Trophoblast cell (in vitro differentiated cells and primary cell): ENCODE measurements around the gene ABHD12B.
A peak's percentile ranks its signal among the peaks of the same experiment; 100 is the strongest.

Experiments
- DNase-seq, 2 donors: peaks; one replicate each; pipeline ENCODE4 v3.0.0-alpha.2; 2016
- H2AFZ ChIP-seq: 2 replicates; pipeline ENCODE4 v1.6.1; 2013; ENCODE audit warnings: low read length, moderate library complexity, mild to moderate bottlenecking; ENCODE audit not compliant: insufficient read depth, poor library complexity
- H2AK5ac ChIP-seq: 2 replicates; pipeline ENCODE4 v1.6.1; 2013; ENCODE audit warnings: mild to moderate bottlenecking, low read length
- H2BK120ac ChIP-seq: 2 replicates; pipeline ENCODE4 v1.6.1; 2013; ENCODE audit warnings: low read length, mild to moderate bottlenecking, moderate library complexity; ENCODE audit not compliant: insufficient read depth, poor library complexity
- H2BK12ac ChIP-seq: 2 replicates; pipeline ENCODE4 v1.6.1; 2013; ENCODE audit warnings: mild to moderate bottlenecking, low read length, moderate library complexity
- H2BK5ac ChIP-seq: 2 replicates; pipeline ENCODE4 v1.6.1; 2013; ENCODE audit warnings: low read length, low read depth, moderate library complexity, mild to moderate bottlenecking; ENCODE audit not compliant: poor library complexity
- H3K14ac ChIP-seq: 2 replicates; pipeline ENCODE4 v1.6.1; 2013; ENCODE audit warnings: mild to moderate bottlenecking, low read length
- H3K18ac ChIP-seq: 2 replicates; pipeline ENCODE4 v1.6.1; 2013; ENCODE audit warnings: mild to moderate bottlenecking, low read length
- H3K23ac ChIP-seq: 2 replicates; pipeline ENCODE4 v1.6.1; 2013; ENCODE audit warnings: low read length
- H3K27ac ChIP-seq: 2 replicates; pipeline ENCODE4 v1.5.1; 2013; ENCODE audit warnings: low read depth, mild to moderate bottlenecking, inconsistent platforms, low read length, moderate library complexity
- H3K27me3 ChIP-seq: 2 replicates; pipeline ENCODE4 v1.6.1; 2013; ENCODE audit warnings: inconsistent platforms, mild to moderate bottlenecking, low read length, moderate library complexity; ENCODE audit not compliant: insufficient read depth
- H3K36me3 ChIP-seq, 2 experiments: 1 replicate in 1 of 2; 2 replicates in 1 of 2; pipeline ENCODE4 v1.6.1; 2013; ENCODE audit warnings: low read length in 2 of 2, mild to moderate bottlenecking in 2 of 2, moderate library complexity in 1 of 2; ENCODE audit not compliant: insufficient read depth in 2 of 2, control insufficient read depth in 1 of 2
- H3K4ac ChIP-seq: 2 replicates; pipeline ENCODE4 v1.6.1; 2013; ENCODE audit warnings: low read depth, mild to moderate bottlenecking, low read length, moderate library complexity
- H3K4me1 ChIP-seq, 2 experiments: 1 replicate in 1 of 2; 2 replicates in 1 of 2; pipeline ENCODE4 v1.6.1; 2013; ENCODE audit warnings: low read length in 2 of 2, mild to moderate bottlenecking in 2 of 2, moderate library complexity in 1 of 2; ENCODE audit not compliant: insufficient read depth in 2 of 2, control insufficient read depth in 1 of 2
- H3K4me2 ChIP-seq: 2 replicates; pipeline ENCODE4 v1.6.1; 2013; ENCODE audit warnings: inconsistent platforms, mild to moderate bottlenecking, low read length, moderate library complexity
- H3K4me3 ChIP-seq: 2 replicates; pipeline ENCODE4 v1.5.1; 2013; ENCODE audit warnings: mild to moderate bottlenecking, low read depth, low read length, inconsistent platforms
- H3K79me1 ChIP-seq: one replicate; pipeline ENCODE4 v1.6.1; 2013; ENCODE audit warnings: low read length
- H3K79me2 ChIP-seq: 2 replicates; pipeline ENCODE4 v1.6.1; 2013; ENCODE audit warnings: low read length, mild to moderate bottlenecking; ENCODE audit not compliant: control insufficient read depth, insufficient read depth, poor library complexity
- H3K9ac ChIP-seq: 2 replicates; pipeline ENCODE4 v1.6.1; 2013; ENCODE audit warnings: mild to moderate bottlenecking, low read length
- H3K9me3 ChIP-seq: 2 replicates; pipeline ENCODE4 v1.6.1; 2013; ENCODE audit warnings: low read depth, mild to moderate bottlenecking, control low read depth, inconsistent platforms, low read length; ENCODE audit not compliant: insufficient read depth
- H4K12ac ChIP-seq: 2 replicates; pipeline ENCODE4 v1.6.1; 2013; ENCODE audit warnings: low read depth, mild to moderate bottlenecking, low read length, moderate library complexity
- H4K8ac ChIP-seq: 2 replicates; pipeline ENCODE4 v1.6.1; 2013; ENCODE audit warnings: low read depth, mild to moderate bottlenecking, low read length, moderate library complexity
- H4K91ac ChIP-seq: one replicate; pipeline ENCODE4 v1.6.1; 2013; ENCODE audit warnings: low read depth, mild to moderate bottlenecking, low read length, moderate library complexity
- WGBS: extraction: QIAGEN DNeasy Blood & Tissue Kit; methylation state at CpG from one replicate; pipeline ENCODE4 v1.1.7; 2013; ENCODE audit warnings: missing lambda C conversion rate; ENCODE audit not compliant: insufficient read length, insufficient coverage; ENCODE audit errors: extremely low coverage; 5-methylcytosine and 5-hydroxymethylcytosine counted together

ABHD12B gene

GRCh38 chr14:50837271-50837670 is 34.6 kb upstream of the ABHD12B start:
- H4K12ac ChIP-seq = no peak overlapping the region

DNA sequence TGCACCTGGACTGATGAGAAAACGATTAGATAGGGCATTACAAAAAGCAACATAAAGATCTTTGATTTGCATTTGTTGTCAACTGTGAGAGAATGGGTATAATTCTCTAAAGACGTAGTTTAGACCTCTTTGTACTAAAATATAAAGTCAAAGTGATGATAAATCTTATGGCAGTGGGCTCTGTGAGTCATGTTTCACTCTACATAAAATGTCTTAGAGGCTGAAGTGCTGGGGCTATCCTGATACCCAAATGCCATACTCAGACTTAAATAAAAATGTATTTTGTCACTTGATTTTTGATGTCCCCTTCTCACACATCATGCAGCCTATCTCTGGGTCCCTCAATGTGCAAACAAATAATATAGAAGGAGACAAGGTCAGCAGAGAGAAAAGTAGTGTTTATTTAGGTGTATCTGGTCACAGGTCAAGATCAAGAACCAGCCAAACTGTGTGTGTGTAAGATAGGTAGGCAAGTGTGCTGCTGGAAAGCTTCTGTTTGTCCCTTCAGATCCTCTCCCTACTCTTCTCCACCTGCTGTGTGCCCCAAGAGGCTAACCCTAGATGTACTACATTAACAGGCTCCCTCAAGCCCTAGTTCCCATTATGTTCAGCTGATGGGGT is 33.9 kb upstream of the ABHD12B start:
- no CpG with 5 or more reads among the region's 2 CpGs for WGBS

More at GRCh38 chr14:50837271-50837670, 34.6 kb upstream of the ABHD12B start:
- Histone ChIP-seq H4K91ac (no peak overlapping the region), H2AFZ (no peak overlapping the region), H3K4me3 (no peak overlapping the region), H3K4me2 (no peak overlapping the region), H3K4me1 (no peaks in the 10 kb centered on the region), H3K4ac (no peak overlapping the region), H3K9ac (no peak overlapping the region), H3K14ac (no peak overlapping the region), H3K9me3 (no peaks in the 10 kb centered on the region), H3K18ac (no peak overlapping the region), H3K36me3 (no peaks in the 10 kb centered on the region), H3K79me1 (no peaks in the 10 kb centered on the region), H2BK5ac (no peak overlapping the region), H2AK5ac (no peak overlapping the region), H2BK120ac (no peak overlapping the region), H3K79me2 (no peaks in the 10 kb centered on the region), H2BK12ac (no peak overlapping the region), H3K27me3 (peaks cover 5% of the 10 kb centered on the region), H3K23ac (no peak overlapping the region), H3K27ac (no peak overlapping the region), H4K8ac (no peak overlapping the region)
- no CpG with 5 or more reads among the region's 10 CpGs for WGBS
- peak; percentile 88 to 93 for DNase-seq

GRCh38 chr14:50839048-50839447 is 32.8 kb upstream of the ABHD12B start:
- Histone ChIP-seq H3K27ac (no peak overlapping the region), H3K4ac (no peak overlapping the region), H3K23ac (no peak overlapping the region), H3K4me2 (no peak overlapping the region), H3K4me1 (no peaks in the 10 kb centered on the region), H3K79me2 (no peaks in the 10 kb centered on the region), H2AK5ac (no peak overlapping the region), H3K79me1 (no peaks in the 10 kb centered on the region), H2BK12ac (no peak overlapping the region), H3K14ac (no peak overlapping the region), H3K36me3 (no peaks in the 10 kb centered on the region), H4K12ac (no peak overlapping the region), H2BK120ac (no peak overlapping the region), H4K8ac (no peak overlapping the region), H2AFZ (no peak overlapping the region), H3K18ac (no peak overlapping the region), H3K9ac (no peak overlapping the region), H3K4me3 (no peak overlapping the region), H3K9me3 (no peaks in the 10 kb centered on the region), H4K91ac (no peak overlapping the region), H3K27me3 (no peaks in the 10 kb centered on the region), H2BK5ac (no peak overlapping the region)
- DNase-seq = no peak
- WGBS = no CpG with 5 or more reads among the region's 1 CpG

More for the DNA sequence above, 33.9 kb upstream of the ABHD12B start:
- no peak overlapping the region for H4K8ac ChIP-seq
- H2BK5ac ChIP-seq = no peak overlapping the region
- no peaks in the 10 kb centered on the region for H3K79me1 ChIP-seq
- H3K4me2 ChIP-seq = no peak overlapping the region
- H3K4me1 ChIP-seq = no peaks in the 10 kb centered on the region
- DNase-seq = no peak
- no peak overlapping the region for H3K23ac ChIP-seq
- no peak overlapping the region for H3K18ac ChIP-seq
- peaks cover under 1% of the 10 kb centered on the region for H3K27me3 ChIP-seq
- H4K91ac ChIP-seq = no peak overlapping the region
- no peak overlapping the region for H3K9ac ChIP-seq
- H3K4ac ChIP-seq = no peak overlapping the region
- no peaks in the 10 kb centered on the region for H3K79me2 ChIP-seq
- no peak overlapping the region for H2AK5ac ChIP-seq
- no peaks in the 10 kb centered on the region for H3K9me3 ChIP-seq
- no peaks in the 10 kb centered on the region for H3K36me3 ChIP-seq
- H2BK12ac ChIP-seq = no peak overlapping the region
- no peak overlapping the region for H4K12ac ChIP-seq
- H3K27ac ChIP-seq = no peak overlapping the region
- peak overlapping the region; percentile 51 for H3K4me3 ChIP-seq
- H2BK120ac ChIP-seq = no peak overlapping the region
- H2AFZ ChIP-seq = no peak overlapping the region
- no peak overlapping the region for H3K14ac ChIP-seq

DNA sequence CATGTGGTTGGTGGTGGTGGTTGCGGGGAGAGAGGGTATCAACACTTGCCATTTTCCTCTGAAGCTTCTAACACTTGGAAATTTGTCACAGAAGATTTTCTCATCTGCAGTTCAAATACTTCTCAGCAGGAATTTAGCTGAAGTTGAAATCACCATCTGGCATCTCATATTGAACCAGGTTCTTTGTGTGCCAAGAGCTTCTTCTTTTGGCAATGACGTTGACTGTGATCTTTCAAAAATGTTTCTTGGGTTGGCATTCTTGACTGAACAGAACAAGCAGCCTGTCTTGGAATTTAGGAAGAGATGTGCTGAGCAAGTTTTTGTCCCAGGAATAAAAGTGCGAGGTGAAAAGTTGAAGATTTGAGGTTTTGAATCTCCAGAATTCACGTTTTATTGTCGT is 32.2 kb upstream of the ABHD12B start:
- H3K9ac ChIP-seq = no peak overlapping the region
- no peak overlapping the region for H2BK12ac ChIP-seq
- no peak for DNase-seq
- H3K4ac ChIP-seq = no peak overlapping the region
- no peaks in the 10 kb centered on the region for H3K79me1 ChIP-seq
- H2AK5ac ChIP-seq = no peak overlapping the region
- no peak overlapping the region for H2AFZ ChIP-seq
- H2BK120ac ChIP-seq = no peak overlapping the region
- no peak overlapping the region for H3K18ac ChIP-seq
- no peak overlapping the region for H3K23ac ChIP-seq
- no peak overlapping the region for H3K27ac ChIP-seq
- H3K4me3 ChIP-seq = no peak overlapping the region
- no peaks in the 10 kb centered on the region for H3K36me3 ChIP-seq
- H3K27me3 ChIP-seq = no peaks in the 10 kb centered on the region
- no peaks in the 10 kb centered on the region for H3K79me2 ChIP-seq
- H3K14ac ChIP-seq = no peak overlapping the region
- WGBS = no CpG with 5 or more reads among the region's 5 CpGs
- no peaks in the 10 kb centered on the region for H3K9me3 ChIP-seq
- H4K12ac ChIP-seq = no peak overlapping the region
- no peak overlapping the region for H4K91ac ChIP-seq
- H2BK5ac ChIP-seq = no peak overlapping the region
- no peaks in the 10 kb centered on the region for H3K4me1 ChIP-seq
- no peak overlapping the region for H3K4me2 ChIP-seq
- no peak overlapping the region for H4K8ac ChIP-seq
